NB4 (cell line): Measurements from ENCODE around the gene SH3BGRL3.

ENCODE experiments used
- DNase-seq: peaks from one replicate; pipeline ENCODE4 v3.0.0; 2010; ENCODE audit warnings: low read depth
- H3K4me3 ChIP-seq: one replicate; pipeline ENCODE4 v1.5.1; 2011; ENCODE audit warnings: mild to moderate bottlenecking, low read depth, low read length, moderate library complexity
- MAX ChIP-seq: IDR thresholded peaks from 2 replicates; pipeline ENCODE4 v1.6.1; 2011; ENCODE audit warnings: low read depth, low read length
- MYC ChIP-seq: IDR thresholded peaks from 2 replicates; pipeline ENCODE4 v1.6.1; 2011; ENCODE audit warnings: low read depth, low read length
- POLR2A ChIP-seq: IDR thresholded peaks from 2 replicates; pipeline ENCODE4 v1.6.1; 2011; ENCODE audit warnings: mild to moderate bottlenecking; ENCODE audit not compliant: insufficient read length; ENCODE audit errors: extremely low read depth
- TF ChIP-seq, protein P1 (sequence below): IDR thresholded peaks from one replicate; pipeline ENCODE4 v1.5.1; 2012; ENCODE audit warnings: low read depth, low read length

SH3BGRL3 gene

GRCh38 chr1:26296340-26297056 is 16.6 kb downstream of the SH3BGRL3 start:
- no peak overlapping the region for H3K4me3 ChIP-seq
- DNase-seq, result no peak
- TF ChIP-seq POLR2A (no peak), MAX (no peak), MYC (no peak)
- TF ChIP-seq, protein P1, sequence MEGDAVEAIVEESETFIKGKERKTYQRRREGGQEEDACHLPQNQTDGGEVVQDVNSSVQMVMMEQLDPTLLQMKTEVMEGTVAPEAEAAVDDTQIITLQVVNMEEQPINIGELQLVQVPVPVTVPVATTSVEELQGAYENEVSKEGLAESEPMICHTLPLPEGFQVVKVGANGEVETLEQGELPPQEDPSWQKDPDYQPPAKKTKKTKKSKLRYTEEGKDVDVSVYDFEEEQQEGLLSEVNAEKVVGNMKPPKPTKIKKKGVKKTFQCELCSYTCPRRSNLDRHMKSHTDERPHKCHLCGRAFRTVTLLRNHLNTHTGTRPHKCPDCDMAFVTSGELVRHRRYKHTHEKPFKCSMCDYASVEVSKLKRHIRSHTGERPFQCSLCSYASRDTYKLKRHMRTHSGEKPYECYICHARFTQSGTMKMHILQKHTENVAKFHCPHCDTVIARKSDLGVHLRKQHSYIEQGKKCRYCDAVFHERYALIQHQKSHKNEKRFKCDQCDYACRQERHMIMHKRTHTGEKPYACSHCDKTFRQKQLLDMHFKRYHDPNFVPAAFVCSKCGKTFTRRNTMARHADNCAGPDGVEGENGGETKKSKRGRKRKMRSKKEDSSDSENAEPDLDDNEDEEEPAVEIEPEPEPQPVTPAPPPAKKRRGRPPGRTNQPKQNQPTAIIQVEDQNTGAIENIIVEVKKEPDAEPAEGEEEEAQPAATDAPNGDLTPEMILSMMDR, result no peak

DNA sequence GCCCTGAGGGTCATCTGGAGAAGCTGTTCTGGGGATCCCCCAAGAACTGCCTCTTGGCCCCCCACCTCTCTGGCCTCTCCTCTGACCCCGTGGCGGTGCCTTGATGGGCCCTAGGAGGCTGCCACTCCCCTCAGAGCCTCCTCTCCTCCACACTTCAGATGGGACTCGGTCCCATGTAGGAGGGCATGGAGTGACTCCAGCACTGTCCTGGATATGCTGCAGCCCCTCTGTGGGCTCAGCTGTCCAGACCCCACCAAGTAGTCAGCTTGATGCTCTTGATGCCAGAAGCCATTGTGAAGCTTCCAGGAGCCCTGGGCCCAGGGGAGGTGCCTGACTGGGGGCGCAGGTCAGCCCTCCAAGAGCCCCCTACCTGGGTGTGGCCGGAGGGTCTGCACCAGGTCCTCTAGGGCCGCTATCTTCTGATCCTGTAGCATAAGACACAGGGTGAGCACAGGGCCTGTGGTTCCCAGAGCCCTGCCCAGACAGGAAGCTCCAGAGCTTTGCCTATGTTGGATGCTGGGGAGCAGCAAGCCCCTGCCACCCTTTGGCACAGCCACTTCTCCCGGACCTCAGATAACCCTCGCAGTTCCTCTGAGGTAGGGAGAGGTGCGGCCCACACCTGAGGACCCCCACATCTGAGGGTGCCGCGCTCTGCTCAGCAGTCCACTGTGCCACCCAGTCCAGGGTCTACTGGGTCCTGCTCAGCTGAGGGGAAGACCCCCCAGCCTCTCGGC is 17.3 kb downstream of the SH3BGRL3 start:
- TF ChIP-seq POLR2A, result no peak
- TF ChIP-seq, protein P1, result no peak
- TF ChIP-seq MAX, result no peak
- TF ChIP-seq MYC, result no peak
- no peak for DNase-seq
- H3K4me3 ChIP-seq, result no peak overlapping the region

DNA sequence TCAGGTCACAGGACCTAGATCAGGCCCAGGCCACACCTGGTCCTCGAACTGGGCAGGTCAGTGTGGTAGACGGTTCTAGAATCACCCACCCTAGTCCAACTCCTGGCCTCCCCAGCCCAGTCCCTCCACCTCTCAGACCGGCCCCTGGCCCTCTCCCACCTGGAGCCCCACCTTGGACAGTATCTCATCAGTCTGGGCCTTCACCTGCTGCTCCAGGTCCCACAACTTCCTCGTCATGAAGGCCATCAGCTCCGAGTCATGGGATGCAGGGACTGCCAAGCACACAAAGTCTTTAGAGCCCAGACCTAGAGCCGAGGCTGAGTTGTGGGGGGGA is 17.9 kb downstream of the SH3BGRL3 start:
- TF ChIP-seq MAX (no peak), POLR2A (no peak), MYC (no peak)
- TF ChIP-seq, protein P1, result no peak
- no peak overlapping the region for H3K4me3 ChIP-seq
- DNase-seq, result no peak

DNA sequence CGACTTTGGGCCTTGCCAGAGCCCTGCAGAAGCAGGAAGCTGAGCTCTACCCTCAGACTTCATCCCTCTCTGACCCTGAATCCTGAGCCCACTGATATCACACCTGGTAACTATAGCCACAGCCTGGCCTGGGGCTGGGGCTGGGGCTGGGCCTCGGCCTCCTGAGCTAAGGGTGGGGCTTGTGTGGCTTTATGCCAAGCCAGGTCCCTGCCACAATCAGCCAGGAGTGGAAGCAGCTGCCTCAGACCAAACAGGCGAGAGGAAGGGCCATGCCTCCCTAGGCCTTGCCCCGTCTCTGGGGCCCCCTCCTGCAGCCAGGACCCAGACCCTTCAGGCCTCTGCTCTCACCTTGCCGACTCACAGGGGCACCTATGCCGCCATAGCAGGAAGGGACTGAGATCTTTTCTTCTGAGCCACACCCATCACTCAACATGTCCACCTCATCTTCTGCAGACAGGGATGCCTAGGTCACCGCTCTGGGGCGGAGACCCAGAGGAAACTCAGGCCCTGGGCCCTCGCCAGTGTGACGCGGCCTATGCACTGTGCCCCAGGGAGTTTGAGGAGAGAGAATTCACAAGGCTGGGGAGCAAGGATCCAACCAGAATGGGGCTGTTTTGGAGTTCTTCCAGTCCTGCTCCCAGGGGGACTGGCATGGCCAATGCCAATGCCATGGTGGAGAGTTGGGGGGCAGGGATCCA is 20.8 kb downstream of the SH3BGRL3 start:
- no peak overlapping the region for H3K4me3 ChIP-seq
- TF ChIP-seq, protein P1, result no peak
- no peak for DNase-seq

DNA sequence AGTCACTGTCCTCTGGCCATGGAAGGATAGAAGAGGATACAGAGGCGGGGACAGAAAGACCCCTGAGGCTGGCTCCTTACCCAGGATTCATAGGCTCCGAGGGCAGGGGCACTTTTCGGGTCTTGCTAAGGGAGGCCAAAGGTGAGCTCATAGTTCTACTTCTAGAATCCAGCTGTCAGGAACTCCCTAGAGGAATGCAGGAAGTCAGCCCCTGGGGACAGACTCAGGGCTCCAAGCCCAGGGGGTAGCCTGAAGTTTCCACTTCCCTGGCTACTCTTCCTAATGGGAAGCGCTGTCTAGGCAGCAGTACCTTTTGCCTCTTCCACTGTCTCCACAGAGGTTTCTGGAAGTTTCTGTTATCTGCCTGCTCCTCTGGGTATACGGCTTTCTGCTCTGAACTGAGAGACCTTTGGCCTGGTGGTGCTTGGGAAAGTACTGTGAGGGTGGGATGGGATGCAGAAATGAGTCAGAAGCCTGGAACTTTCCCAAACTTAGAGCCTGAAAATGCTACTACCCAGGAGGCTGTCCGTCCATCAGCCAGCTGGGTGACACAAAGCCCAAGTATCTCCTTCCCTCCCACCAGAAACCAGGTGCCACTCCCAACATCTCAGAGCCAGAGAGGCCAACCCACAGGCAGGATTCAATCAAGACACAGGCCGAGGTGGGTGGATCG is 23.0 kb downstream of the SH3BGRL3 start:
- no peak for DNase-seq
- no peak overlapping the region for H3K4me3 ChIP-seq
- TF ChIP-seq, protein P1, result no peak
- no peak for TF ChIP-seq POLR2A
- TF ChIP-seq MYC, result no peak
- TF ChIP-seq MAX, result no peak
